OCI-LY1 (cell line): Measurements from ENCODE around the gene TDRD15.

Experiments
- H2AFZ ChIP-seq: fragments of 200-600 bp; sonication (generic), shearing (Covaris generic); 2 replicates; pipeline ENCODE4 v1.6.0; 2014; ENCODE audit warnings: antibody characterized with exemption, mild to moderate bottlenecking, low read length
- H3F3A ChIP-seq: fragments of 200-600 bp; sonication (generic), shearing (Covaris generic); 2 replicates; pipeline ENCODE4 v1.6.0; 2014; ENCODE audit warnings: mild to moderate bottlenecking, antibody characterized with exemption, low read length, moderate library complexity; ENCODE audit not compliant: insufficient read depth
- H3K27ac ChIP-seq: fragments of 200-600 bp; sonication (generic); 2 replicates; pipeline ENCODE4 v1.5.1; 2014; ENCODE audit warnings: low read length, mixed run types, mild to moderate bottlenecking, low read depth; ENCODE audit not compliant: poor library complexity, severe bottlenecking
- H3K27me3 ChIP-seq: fragments of 200-600 bp; sonication (generic); 2 replicates; pipeline ENCODE4 v1.6.0; 2014; ENCODE audit warnings: antibody characterized with exemption, mild to moderate bottlenecking, low read length, moderate library complexity; ENCODE audit not compliant: insufficient read depth
- H3K36me3 ChIP-seq: fragments of 200-600 bp; sonication (generic); 2 replicates; pipeline ENCODE4 v1.6.1; 2014; ENCODE audit warnings: mild to moderate bottlenecking, antibody characterized with exemption, low read length, moderate library complexity, mixed read lengths; ENCODE audit not compliant: insufficient read depth
- H3K4me1 ChIP-seq: fragments of 200-600 bp; sonication (generic); 2 replicates; pipeline ENCODE4 v1.5.1; 2014; ENCODE audit warnings: mild to moderate bottlenecking, low read length, moderate library complexity; ENCODE audit not compliant: insufficient read depth, severe bottlenecking
- H3K4me2 ChIP-seq: fragments of 200-600 bp; sonication (generic), shearing (Covaris generic); 2 replicates; pipeline ENCODE4 v1.6.1; 2014; ENCODE audit warnings: low read length
- H3K4me3 ChIP-seq: fragments of 200-600 bp; sonication (generic); 2 replicates; pipeline ENCODE4 v1.5.1; 2014; ENCODE audit warnings: low read length, low read depth, mild to moderate bottlenecking, mixed read lengths; ENCODE audit not compliant: poor library complexity, severe bottlenecking
- H3K79me2 ChIP-seq: fragments of 200-600 bp; shearing (Covaris generic); 2 replicates; pipeline ENCODE4 v1.6.1; 2016; ENCODE audit warnings: mixed run types, low read length, mixed read lengths; ENCODE audit not compliant: insufficient read depth
- H3K9ac ChIP-seq: fragments of 200-600 bp; sonication (generic), shearing (Covaris generic); 2 replicates; pipeline ENCODE4 v1.6.1; 2014; ENCODE audit warnings: mild to moderate bottlenecking, low read length, mixed read lengths
- H3K9me2 ChIP-seq: fragments of 200-600 bp; sonication (generic), shearing (Covaris generic); 2 replicates; pipeline ENCODE4 v1.6.1; 2014; ENCODE audit warnings: low read depth, mild to moderate bottlenecking, low read length, mixed read lengths
- H3K9me3 ChIP-seq: fragments of 200-600 bp; shearing (Covaris generic); 2 replicates; pipeline ENCODE4 v1.6.1; 2014; ENCODE audit warnings: low read length, mixed read lengths
- H4K20me1 ChIP-seq: fragments of 200-600 bp; sonication (generic), shearing (Covaris generic); 2 replicates; pipeline ENCODE4 v1.6.0; 2016; ENCODE audit warnings: mild to moderate bottlenecking, low read length; ENCODE audit not compliant: insufficient read depth
- CTCF ChIP-seq: fragments of 200-600 bp; sonication (generic), shearing (Covaris generic); IDR thresholded peaks from 2 replicates; pipeline ENCODE4 v1.5.1; 2017; ENCODE audit warnings: mild to moderate bottlenecking, antibody characterized with exemption, low read length, moderate library complexity, mixed read lengths
- EZH2 ChIP-seq: fragments of 200-600 bp; sonication (generic), shearing (Covaris generic); IDR thresholded peaks from 2 replicates; pipeline ENCODE4 v1.8.0; 2017; ENCODE audit warnings: borderline replicate concordance, mixed run types, mild to moderate bottlenecking, antibody characterized with exemption, low read length, moderate library complexity, mixed read lengths

TDRD15 gene

GRCh38 chr2:21095714-21096113 is 28.1 kb upstream of the TDRD15 start:
- no peak overlapping the region for H3K4me3 ChIP-seq
- H3K9ac ChIP-seq = no peak overlapping the region

GRCh38 chr2:21096458-21096857 is 27.3 kb upstream of the TDRD15 start:
- Histone ChIP-seq H3K4me3 (no peak overlapping the region), H3K9ac (no peak overlapping the region), H3K9me3 (no peaks in the 10 kb centered on the region), H3K79me2 (no peaks in the 10 kb centered on the region), H3K36me3 (no peaks in the 10 kb centered on the region), H3F3A (no peaks in the 10 kb centered on the region), H3K4me2 (no peak overlapping the region), H3K27me3 (no peaks in the 10 kb centered on the region), H3K27ac (no peak overlapping the region), H3K9me2 (no peaks in the 10 kb centered on the region), H2AFZ (no peak overlapping the region), H4K20me1 (no peaks in the 10 kb centered on the region), H3K4me1 (no peaks in the 10 kb centered on the region)
- TF ChIP-seq EZH2 = no peak
- TF ChIP-seq CTCF = no peak

More at GRCh38 chr2:21095714-21096113, 28.1 kb upstream of the TDRD15 start:
- TF ChIP-seq EZH2 = no peak
- TF ChIP-seq CTCF = no peak
- H3F3A ChIP-seq = no peaks in the 10 kb centered on the region
- no peaks in the 10 kb centered on the region for H3K36me3 ChIP-seq
- H3K27me3 ChIP-seq = no peaks in the 10 kb centered on the region
- no peaks in the 10 kb centered on the region for H4K20me1 ChIP-seq
- H3K9me2 ChIP-seq = no peaks in the 10 kb centered on the region
- no peak overlapping the region for H2AFZ ChIP-seq
- no peaks in the 10 kb centered on the region for H3K4me1 ChIP-seq
- no peak overlapping the region for H3K4me2 ChIP-seq
- no peaks in the 10 kb centered on the region for H3K9me3 ChIP-seq
- H3K27ac ChIP-seq = no peak overlapping the region
- no peaks in the 10 kb centered on the region for H3K79me2 ChIP-seq

GRCh38 chr2:21097331-21097730 is 26.4 kb upstream of the TDRD15 start:
- H2AFZ ChIP-seq = no peak overlapping the region
- no peaks in the 10 kb centered on the region for H3K79me2 ChIP-seq
- no peak overlapping the region for H3K4me3 ChIP-seq
- H3K36me3 ChIP-seq = no peaks in the 10 kb centered on the region
- TF ChIP-seq EZH2 = no peak
- TF ChIP-seq CTCF = no peak
- no peaks in the 10 kb centered on the region for H3K9me3 ChIP-seq
- H3K9ac ChIP-seq = no peak overlapping the region
- no peaks in the 10 kb centered on the region for H3K4me1 ChIP-seq
- no peaks in the 10 kb centered on the region for H3F3A ChIP-seq
- H3K27me3 ChIP-seq = no peaks in the 10 kb centered on the region
- H3K4me2 ChIP-seq = no peak overlapping the region
- H4K20me1 ChIP-seq = no peaks in the 10 kb centered on the region
- no peak overlapping the region for H3K27ac ChIP-seq
- no peaks in the 10 kb centered on the region for H3K9me2 ChIP-seq
